ENCODE measurements around the gene SLC25A25.
"Not testable (repeated sequence)": the region's sequence is repeated elsewhere in the genome, so short reads cannot be mapped to it uniquely, and the experiment has no call there.

SLC25A25 gene

GRCh38 chr9:128067645-128068385 is at the start of gene SLC25A25:
Gene SLC25A25, plus strand, starts transcription at chr9:128068232. Its CDS starts 88 bp downstream, at chr9:128068320.
- DNase-seq (ENCODE audit: low read depth in 2 of 2, low spot score in 1 of 2), result peak; percentile 98 to 100

DNA sequence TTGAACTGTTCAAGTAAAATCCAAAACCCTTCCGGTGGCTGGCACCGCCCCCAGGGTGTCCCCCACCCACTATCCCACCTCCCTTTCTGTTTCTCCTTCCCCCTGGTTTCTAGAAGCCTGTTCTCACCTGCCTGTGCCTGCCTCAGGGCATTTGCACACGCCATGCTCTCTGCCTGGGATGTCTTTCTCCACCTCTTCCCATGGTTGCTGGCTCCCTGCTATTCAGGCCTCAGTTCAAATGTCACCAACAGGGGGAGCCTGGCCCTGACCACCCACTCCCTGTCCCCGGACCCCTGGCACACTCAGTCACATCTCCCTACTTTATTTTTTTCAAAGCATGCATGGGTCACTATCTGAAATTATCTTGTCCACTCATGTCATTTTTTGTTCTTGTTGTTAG is 47.3 kb upstream of the SLC25A25 start:
- DNase-seq (ENCODE audit: low read depth in 2 of 2, low spot score in 1 of 2), result no peak

DNA sequence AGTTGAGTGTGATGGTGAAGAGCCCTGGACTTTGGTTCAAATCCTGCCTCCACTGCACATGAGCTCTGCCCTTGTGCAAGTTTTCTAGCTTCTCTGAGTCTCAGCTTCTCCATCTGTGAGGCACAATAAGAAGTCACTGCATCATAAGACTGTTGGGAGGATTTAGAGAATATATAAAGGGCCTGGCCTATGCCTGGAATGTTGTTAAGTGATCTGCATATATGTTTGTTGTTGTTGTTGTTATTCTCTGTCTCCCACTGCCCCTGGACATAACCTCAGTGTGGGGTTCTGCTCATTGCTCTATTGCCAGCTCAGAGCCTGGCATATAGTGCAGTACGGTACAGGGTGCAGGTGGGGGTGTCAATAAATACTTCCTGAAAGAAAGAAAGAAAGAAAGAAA is 46.9 kb upstream of the SLC25A25 start:
- DNase-seq (ENCODE audit: low read depth in 2 of 2, low spot score in 1 of 2), result no peak

DNA sequence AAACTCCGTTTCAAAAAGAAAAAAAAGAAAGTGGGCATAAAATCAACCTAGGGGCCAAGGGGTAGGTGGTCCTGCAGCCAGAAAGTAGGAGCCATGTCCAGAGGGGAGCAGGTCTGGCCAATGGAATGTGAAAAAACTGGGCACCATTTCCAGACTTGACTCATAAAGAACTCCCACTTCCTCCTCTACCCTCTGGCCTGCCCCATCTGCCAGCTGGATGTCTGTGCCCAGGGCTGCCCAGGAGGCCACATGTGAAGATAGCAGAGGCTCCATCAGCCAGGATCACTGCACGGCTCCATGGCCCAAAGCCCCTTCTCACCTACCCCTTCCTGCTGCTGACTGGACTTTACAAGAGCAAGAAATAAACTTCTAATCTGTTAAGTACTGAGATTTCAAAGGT is 45.1 kb upstream of the SLC25A25 start:
- DNase-seq (ENCODE audit: low read depth in 2 of 2, low spot score in 1 of 2), result no peak

DNA sequence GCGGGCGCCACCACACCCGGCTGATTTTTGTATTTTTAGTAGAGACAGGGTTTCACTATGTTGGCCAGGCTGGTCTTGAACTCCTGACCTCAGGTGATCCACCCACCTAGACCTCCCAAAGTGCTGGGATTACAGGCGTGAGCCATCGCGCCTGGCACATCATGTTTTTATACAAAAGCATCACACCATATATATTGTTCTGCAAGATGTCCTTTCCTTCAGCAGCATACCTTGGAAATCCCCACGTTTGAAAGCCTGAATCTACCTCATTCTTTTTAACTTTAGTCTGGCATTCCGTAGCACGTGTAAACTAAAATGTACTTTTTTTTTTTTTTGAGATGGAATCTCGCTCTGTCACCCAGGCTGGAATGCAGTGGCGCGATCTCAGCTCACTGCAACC is 44.4 kb upstream of the SLC25A25 start:
- DNase-seq (ENCODE audit: low read depth in 2 of 2, low spot score in 1 of 2), result not testable (repeated sequence)

- DNase-seq (ENCODE audit: low read depth in 2 of 2, low spot score in 1 of 2), result no peak
Observed at GRCh38 chr9:128024761-128025308, 43.2 kb upstream of the SLC25A25 start.

DNA sequence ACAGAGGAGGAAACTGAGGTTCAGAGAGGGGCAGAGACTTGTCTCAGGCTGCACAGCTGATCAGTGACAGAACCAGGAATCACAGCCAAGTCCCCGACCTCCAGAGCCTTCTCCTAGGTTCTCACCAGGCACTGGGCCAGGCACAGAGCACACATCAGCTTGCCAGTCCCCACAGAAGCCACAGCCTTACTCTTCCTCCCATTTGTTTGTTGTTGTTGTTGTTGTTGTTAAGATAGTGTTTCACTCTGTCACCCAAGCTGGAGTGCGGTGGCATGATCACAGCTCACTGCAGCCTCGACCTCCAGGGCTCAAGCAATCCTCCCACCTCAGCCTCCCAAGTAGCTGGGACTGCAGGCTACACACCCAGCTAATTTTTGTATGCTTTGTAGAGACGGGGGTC is 42.3 kb upstream of the SLC25A25 start:
- no peak for DNase-seq (ENCODE audit: low read depth in 2 of 2, low spot score in 1 of 2)

DNA sequence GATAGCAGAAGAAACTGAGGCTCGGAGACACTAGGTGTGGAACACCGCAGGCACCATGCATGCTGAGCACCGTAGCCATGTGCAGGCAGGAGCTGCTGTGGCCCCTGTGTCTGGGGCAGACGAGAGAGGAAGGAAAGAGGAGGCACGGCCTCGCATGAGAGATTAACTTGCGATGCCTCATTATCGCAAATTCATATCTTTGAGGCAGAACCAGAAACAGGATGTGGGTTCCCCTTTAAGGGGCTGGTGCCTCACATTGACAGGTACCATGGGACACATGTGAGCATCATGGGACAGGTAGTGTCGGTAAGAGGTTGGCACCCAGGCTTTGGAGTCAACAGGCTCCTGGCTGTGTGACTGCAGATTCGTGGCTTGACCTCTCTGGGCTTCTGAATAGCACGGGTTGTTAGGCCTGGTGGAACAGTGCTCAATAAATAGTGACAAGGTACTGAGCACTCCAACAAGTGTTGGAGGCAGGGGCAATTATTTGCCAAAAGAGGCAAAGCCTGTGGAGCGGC is 41.7 kb upstream of the SLC25A25 start:
- peak; percentile 47 to 50 for DNase-seq (ENCODE audit: low read depth in 2 of 2, low spot score in 1 of 2)

DNA sequence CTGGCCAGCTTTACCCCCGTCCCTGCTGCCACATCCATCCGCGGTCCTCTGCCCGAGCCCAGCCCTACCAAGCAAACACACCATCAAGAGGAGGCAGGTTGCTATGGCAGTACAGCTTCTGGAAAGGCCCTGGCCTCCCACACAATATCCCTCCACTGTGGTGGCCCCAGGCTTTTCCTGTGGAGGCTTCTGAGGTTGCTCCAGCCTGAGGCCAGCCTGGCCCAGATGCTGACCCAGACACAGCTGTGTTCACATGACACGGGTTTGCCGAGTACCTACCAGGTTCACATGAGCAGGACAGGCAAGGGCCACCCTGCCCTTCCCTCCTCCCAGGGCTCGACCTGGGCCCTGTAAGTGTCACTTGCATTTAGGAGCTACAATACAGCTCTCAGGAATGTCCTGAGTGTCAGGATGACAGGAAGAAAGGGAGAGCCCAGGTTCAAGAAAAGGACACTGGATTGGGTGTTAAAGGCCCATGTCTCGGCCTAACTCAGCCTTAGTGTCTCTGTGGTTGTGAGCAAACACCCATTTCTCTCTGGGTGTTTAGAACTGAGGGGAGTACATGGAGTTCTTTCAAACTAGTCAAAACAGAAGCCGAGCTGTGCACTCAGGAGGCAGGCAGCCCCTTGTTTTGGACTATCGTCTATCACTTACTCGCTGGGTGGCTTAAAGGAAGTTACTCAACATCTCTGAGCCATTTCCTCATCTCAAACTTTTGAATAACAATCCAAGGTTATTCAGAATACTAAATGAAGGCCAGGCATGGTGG is 41.1 kb upstream of the SLC25A25 start:
- no peak for DNase-seq (ENCODE audit: low read depth in 2 of 2, low spot score in 1 of 2)

GRCh38 chr9:128027705-128028104 is 40.3 kb upstream of the SLC25A25 start:
- DNase-seq (ENCODE audit: low read depth in 2 of 2, low spot score in 1 of 2), result no peak

GRCh38 chr9:128033609-128034008 is 34.4 kb upstream of the SLC25A25 start:
- no peak for DNase-seq (ENCODE audit: low read depth in 2 of 2, low spot score in 1 of 2)

DNA sequence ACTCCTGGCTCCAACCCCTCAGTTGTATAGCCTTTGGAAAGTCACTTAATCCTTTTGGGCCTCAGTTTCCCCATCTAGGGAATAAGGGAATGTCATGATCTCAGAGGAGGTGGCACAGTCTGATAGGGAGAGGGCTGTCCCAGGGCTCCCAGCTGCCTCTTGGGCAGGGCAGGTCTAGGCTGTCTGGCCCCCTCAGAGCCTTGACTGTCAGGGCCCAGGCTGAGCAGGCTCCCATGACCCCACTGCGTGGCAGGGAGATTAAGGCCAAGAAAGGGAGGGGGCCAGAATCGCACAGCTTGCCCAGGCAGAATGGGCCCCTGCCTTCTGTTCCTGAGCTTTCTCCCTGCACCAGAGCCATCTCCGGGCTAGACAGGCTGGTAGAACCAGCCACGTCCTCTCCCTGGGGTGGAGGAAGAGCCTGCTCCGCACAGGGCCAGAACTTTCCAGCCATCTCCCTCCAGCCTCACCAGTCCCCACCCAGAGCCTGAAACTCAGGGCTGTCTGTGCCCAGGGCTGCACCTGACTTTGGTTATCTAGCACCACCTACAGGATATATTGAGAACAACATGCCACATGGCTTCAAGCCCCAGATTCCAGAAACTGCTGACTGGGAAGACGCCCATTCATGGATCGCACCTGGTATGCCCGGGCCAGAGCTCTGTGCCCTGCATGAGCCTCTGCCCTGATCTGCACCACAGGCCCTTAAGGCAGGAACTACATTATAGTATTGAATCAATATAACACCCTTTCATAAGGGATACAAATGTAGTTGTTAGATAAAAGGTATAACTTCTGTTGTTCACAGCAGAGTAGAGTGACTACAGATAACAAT is 33.0 kb upstream of the SLC25A25 start:
- DNase-seq (ENCODE audit: low read depth in 2 of 2, low spot score in 1 of 2), result peak in 1 of 2 donors; percentile 22

DNA sequence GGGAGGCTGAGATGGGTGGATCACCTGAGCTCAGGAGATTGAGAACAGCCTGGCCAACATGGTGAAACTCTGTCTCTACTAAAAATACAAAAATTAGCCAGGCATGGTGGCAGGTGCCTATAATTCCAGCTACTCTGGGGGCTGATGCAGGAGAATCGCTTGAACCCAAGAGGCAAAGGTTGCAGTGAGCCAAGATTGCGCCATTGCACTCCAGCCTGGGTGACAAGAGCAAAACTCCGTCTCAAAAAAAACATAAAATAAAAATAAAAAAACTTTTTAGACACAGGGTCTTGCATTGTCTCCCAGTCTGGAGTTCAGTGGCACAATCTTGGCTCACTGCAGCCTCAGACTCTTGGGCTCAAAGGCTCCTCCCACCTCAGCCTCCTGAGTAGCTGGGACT is 31.5 kb upstream of the SLC25A25 start:
- not testable (repeated sequence) for DNase-seq (ENCODE audit: low read depth in 2 of 2, low spot score in 1 of 2)

- not testable (repeated sequence) for DNase-seq (ENCODE audit: low read depth in 2 of 2, low spot score in 1 of 2)
Observed at GRCh38 chr9:128040783-128041182, 27.2 kb upstream of the SLC25A25 start.

DNA sequence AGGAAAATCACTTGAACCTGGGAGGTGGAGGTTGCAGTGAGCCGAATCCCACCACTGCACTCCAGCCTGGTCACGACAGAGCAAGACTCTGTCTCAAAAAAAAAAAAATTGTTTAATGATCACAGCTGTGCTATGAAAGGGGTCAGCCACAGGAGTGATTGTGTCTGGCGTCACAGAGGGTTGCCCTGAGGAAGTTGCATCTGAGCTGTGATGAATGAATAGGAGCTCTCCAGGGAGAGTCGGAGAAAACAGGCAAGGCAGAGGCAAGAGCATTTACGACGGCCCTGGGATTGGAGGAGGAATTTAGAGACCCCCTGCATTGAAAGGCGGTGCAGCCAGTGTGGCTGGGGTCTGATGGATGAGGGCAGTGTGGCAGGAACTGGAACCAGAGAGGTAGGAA is 26.0 kb upstream of the SLC25A25 start:
- no peak for DNase-seq (ENCODE audit: low read depth in 2 of 2, low spot score in 1 of 2)

DNA sequence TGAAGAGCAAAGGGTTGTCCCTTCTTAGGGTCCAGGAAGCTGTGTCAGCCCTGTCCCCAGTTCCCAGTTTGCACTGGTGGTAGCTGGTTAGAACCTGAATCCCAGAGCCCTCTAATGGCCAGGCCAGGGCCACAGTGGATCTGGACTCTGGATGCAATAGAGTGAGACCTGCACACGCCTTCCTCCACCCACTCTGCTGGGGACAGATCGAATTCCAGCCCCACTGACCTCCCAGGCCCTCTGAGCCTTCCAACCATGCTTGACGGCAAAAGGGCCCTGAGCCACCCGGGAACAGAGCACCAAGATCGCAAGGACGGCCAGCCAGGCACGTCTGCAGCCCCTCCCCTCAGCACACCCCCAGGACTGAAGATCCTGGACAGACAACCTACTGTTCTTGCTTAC is 24.6 kb upstream of the SLC25A25 start:
- no peak for DNase-seq (ENCODE audit: low read depth in 2 of 2, low spot score in 1 of 2)

GRCh38 chr9:128045409-128045808 is 22.6 kb upstream of the SLC25A25 start:
- DNase-seq (ENCODE audit: low read depth in 2 of 2, low spot score in 1 of 2), result not testable (repeated sequence)

GRCh38 chr9:128045831-128046230 is 22.2 kb upstream of the SLC25A25 start:
- DNase-seq (ENCODE audit: low read depth in 2 of 2, low spot score in 1 of 2), result no peak

DNA sequence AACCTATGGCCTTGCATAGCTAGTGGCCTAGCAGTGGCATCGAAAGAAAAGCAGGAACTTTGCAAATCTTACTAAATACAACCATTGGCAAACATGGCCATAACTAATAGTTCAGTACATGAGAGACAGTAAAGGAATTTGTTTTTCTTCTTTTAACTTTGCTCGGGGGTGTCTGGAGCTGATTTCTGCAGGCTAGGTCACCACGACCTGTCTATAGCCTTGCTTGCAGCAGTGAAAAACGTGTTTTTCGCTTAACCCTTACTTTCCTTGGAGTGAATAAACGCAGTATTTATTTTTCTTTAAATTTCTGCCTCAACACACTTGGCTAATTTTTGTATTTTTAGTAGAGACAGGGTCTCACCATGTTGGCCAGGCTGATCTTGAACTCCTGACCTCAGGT is 20.8 kb upstream of the SLC25A25 start:
- DNase-seq (ENCODE audit: low read depth in 2 of 2, low spot score in 1 of 2), result no peak

GRCh38 chr9:128048663-128049062 is 19.4 kb upstream of the SLC25A25 start:
- DNase-seq (ENCODE audit: low read depth in 2 of 2, low spot score in 1 of 2), result no peak

- DNase-seq (ENCODE audit: low read depth in 2 of 2, low spot score in 1 of 2), result no peak
Observed at GRCh38 chr9:128049843-128050242, 18.2 kb upstream of the SLC25A25 start.

Measured in stimulated activated CD8-positive, alpha-beta memory T cell treated with anti-CD3 and anti-CD28 coated beads, Interleukin-4, amount 100 ng/mL, for 4 hours (primary cell).